GM23338 (cell line): ENCODE measurements around the gene COPE. TPM values are rescaled to one million over a fixed set of nuclear protein-coding genes. Genes with fewer than 3 reads are reported as not detected.

ENCODE experiments used
- ATAC-seq: fragments of 200-7000 bp; cut with Tn5 transposase; 3 replicates; pipeline ENCODE4 v1.9.1; 2020
- DNase-seq: peaks from one replicate; pipeline ENCODE4 v3.0.0-alpha.2; 2015; ENCODE audit warnings: low spot score
- H2AFZ ChIP-seq: fragments of 200-600 bp; sonication (generic); 2 replicates; pipeline ENCODE4 v1.8.0; 2016; ENCODE audit warnings: antibody characterized with exemption, mild to moderate bottlenecking, moderate library complexity
- H3F3A ChIP-seq: fragments of 200-600 bp; sonication (generic); replicated peaks from 2 replicates; pipeline ENCODE4 v1.8.0; 2017; ENCODE audit warnings: antibody characterized with exemption, mixed run types, low read depth
- H3K27ac ChIP-seq: fragments of 200-600 bp; sonication (generic); 2 replicates; pipeline ENCODE4 v1.6.1; 2016; ENCODE audit warnings: low read depth
- H3K27me3 ChIP-seq: fragments of 200-600 bp; sonication (generic); 2 replicates; pipeline ENCODE4 v1.8.0; 2016; ENCODE audit warnings: mild to moderate bottlenecking, mixed run types, moderate library complexity; ENCODE audit not compliant: insufficient read depth
- H3K36me3 ChIP-seq: fragments of 200-600 bp; sonication (generic); 2 replicates; pipeline ENCODE4 v1.8.0; 2016; ENCODE audit warnings: mild to moderate bottlenecking; ENCODE audit not compliant: insufficient read depth
- H3K4me1 ChIP-seq: fragments of 200-600 bp; sonication (generic); 2 replicates; pipeline ENCODE4 v1.8.0; 2016; ENCODE audit warnings: mild to moderate bottlenecking, moderate library complexity; ENCODE audit not compliant: insufficient read depth
- H3K4me2 ChIP-seq: fragments of 200-600 bp; sonication (generic); 2 replicates; pipeline ENCODE4 v1.7.1; 2017; ENCODE audit warnings: mixed run types
- H3K4me3 ChIP-seq: fragments of 200-600 bp; sonication (generic); 2 replicates; pipeline ENCODE4 v1.6.1; 2016; ENCODE audit warnings: mixed run types
- H3K79me2 ChIP-seq: fragments of 200-600 bp; sonication (generic); replicated peaks from 2 replicates; pipeline ENCODE4 v1.8.0; 2017; ENCODE audit warnings: mild to moderate bottlenecking; ENCODE audit not compliant: insufficient read depth
- H3K9me2 ChIP-seq: fragments of 200-600 bp; sonication (generic); 2 replicates; pipeline ENCODE4 v1.8.0; 2017; ENCODE audit not compliant: insufficient read depth
- H4K20me1 ChIP-seq: fragments of 200-600 bp; sonication (generic); replicated peaks from 2 replicates; pipeline ENCODE4 v1.8.0; 2017; ENCODE audit warnings: mild to moderate bottlenecking; ENCODE audit not compliant: insufficient read depth
- H3K27ac Mint-ChIP-seq: 2 replicates; pipeline ENCODE4 v1.8.0; 2020; ENCODE audit warnings: inconsistent platforms, mild to moderate bottlenecking, moderate library complexity, mixed read lengths
- H3K27me3 Mint-ChIP-seq: 3 replicates; pipeline ENCODE4 v1.8.0; 2022; ENCODE audit warnings: low read depth, mild to moderate bottlenecking, moderate library complexity, mixed read lengths, inconsistent platforms; ENCODE audit not compliant: insufficient read depth, poor library complexity
- H3K36me3 Mint-ChIP-seq: 3 replicates; pipeline ENCODE4 v1.8.0; 2021; ENCODE audit warnings: low read depth, mild to moderate bottlenecking, inconsistent platforms, moderate library complexity, mixed read lengths
- H3K4me1 Mint-ChIP-seq: 3 replicates; pipeline ENCODE4 v1.8.0; 2020; ENCODE audit warnings: mild to moderate bottlenecking, inconsistent platforms, mixed read lengths
- H3K4me3 Mint-ChIP-seq: 3 replicates; pipeline ENCODE4 v1.8.0; 2021; ENCODE audit warnings: moderate library complexity, mild to moderate bottlenecking, inconsistent platforms, mixed read lengths
- H3K9me3 Mint-ChIP-seq: 3 replicates; pipeline ENCODE4 v1.8.0; 2020; ENCODE audit warnings: moderate library complexity, mild to moderate bottlenecking, inconsistent platforms, mixed read lengths
- EZH2phosphoT487 ChIP-seq: fragments of 200-600 bp; sonication (generic); IDR thresholded peaks from one replicate; pipeline ENCODE4 v1.8.1; 2018; ENCODE audit warnings: antibody characterized with exemption; ENCODE audit not compliant: unreplicated experiment
- NANOG ChIP-seq: IDR thresholded peaks from 2 replicates; pipeline ENCODE4 v1.6.1; 2016; ENCODE audit warnings: antibody characterized with exemption, borderline replicate concordance
- POLR2AphosphoS5 ChIP-seq: IDR thresholded peaks from 2 replicates; pipeline ENCODE4 v1.6.1; 2016; ENCODE audit warnings: antibody characterized with exemption, low read depth
- STAT1 ChIP-seq: IDR thresholded peaks from one replicate; pipeline ENCODE4 v1.6.1; 2016; ENCODE audit warnings: antibody characterized with exemption; ENCODE audit not compliant: unreplicated experiment
- ZNF114 ChIP-seq: fragments of 250-450 bp; sonication (Bioruptor Pico); IDR thresholded peaks from 2 replicates; pipeline ENCODE4 v1.5.0; 2020; ENCODE audit warnings: mild to moderate bottlenecking, moderate library complexity
- ZNF331 ChIP-seq: fragments of 250-450 bp; sonication (Bioruptor Pico); IDR thresholded peaks from 2 replicates; pipeline ENCODE4 v1.5.0; 2020; ENCODE audit warnings: low read depth, mild to moderate bottlenecking, moderate library complexity
- polyA plus RNA-seq: library from polyadenylated mRNA; unstranded; fragments of >200 nt; fragmentation: Nextera tagmentation; extraction: Ambion mirVana; gene quantifications from 2 replicates; pipeline ENCODE4 v1.2.1, GENCODE V29; 2016
- total RNA-seq: library from RNA; depleted of rRNA; stranded (reverse); fragments of >200 nt; shearing (Covaris generic); gene quantifications from 2 replicates; pipeline ENCODE4 v1.2.3, GENCODE V29; 2014
- TF ChIP-seq, protein P1 (sequence below): fragments of 250-450 bp; sonication (Bioruptor Pico); IDR thresholded peaks from 2 replicates; pipeline ENCODE4 v1.5.0; 2020; ENCODE audit warnings: mild to moderate bottlenecking, moderate library complexity
- TF ChIP-seq, protein P2 (sequence below): IDR thresholded peaks from one replicate; pipeline ENCODE4 v1.6.1; 2018; ENCODE audit warnings: antibody characterized with exemption; ENCODE audit not compliant: unreplicated experiment
- TF ChIP-seq, protein P3 (sequence below): IDR thresholded peaks from 2 replicates; pipeline ENCODE4 v1.6.1; 2016; ENCODE audit warnings: antibody characterized with exemption

The COPE gene
- total and polyA plus RNA-seq, 2 experiments from 2014 or later = 263 TPM

DNA sequence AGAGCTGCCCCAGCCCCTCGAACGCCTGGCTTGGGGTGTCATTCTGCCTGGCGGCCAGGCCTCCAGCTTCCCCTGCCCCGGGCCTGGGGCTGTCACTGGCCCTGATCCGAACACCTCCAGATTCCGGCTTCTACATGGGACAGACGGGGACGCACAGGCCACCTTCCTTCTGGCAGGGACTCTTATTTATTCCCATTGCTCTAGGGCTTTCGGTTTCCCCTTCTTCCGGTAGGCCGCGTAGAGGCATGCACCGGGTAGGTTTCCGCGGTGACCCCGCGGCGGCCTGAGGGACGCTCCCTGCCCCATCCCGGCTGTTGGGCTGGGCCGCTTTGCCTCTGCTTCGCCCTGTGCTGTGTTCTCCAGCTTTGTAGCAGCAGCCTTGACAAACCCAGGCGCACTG lies 51.4 kb downstream of the COPE start (continued):
- TF ChIP-seq, protein P1, sequence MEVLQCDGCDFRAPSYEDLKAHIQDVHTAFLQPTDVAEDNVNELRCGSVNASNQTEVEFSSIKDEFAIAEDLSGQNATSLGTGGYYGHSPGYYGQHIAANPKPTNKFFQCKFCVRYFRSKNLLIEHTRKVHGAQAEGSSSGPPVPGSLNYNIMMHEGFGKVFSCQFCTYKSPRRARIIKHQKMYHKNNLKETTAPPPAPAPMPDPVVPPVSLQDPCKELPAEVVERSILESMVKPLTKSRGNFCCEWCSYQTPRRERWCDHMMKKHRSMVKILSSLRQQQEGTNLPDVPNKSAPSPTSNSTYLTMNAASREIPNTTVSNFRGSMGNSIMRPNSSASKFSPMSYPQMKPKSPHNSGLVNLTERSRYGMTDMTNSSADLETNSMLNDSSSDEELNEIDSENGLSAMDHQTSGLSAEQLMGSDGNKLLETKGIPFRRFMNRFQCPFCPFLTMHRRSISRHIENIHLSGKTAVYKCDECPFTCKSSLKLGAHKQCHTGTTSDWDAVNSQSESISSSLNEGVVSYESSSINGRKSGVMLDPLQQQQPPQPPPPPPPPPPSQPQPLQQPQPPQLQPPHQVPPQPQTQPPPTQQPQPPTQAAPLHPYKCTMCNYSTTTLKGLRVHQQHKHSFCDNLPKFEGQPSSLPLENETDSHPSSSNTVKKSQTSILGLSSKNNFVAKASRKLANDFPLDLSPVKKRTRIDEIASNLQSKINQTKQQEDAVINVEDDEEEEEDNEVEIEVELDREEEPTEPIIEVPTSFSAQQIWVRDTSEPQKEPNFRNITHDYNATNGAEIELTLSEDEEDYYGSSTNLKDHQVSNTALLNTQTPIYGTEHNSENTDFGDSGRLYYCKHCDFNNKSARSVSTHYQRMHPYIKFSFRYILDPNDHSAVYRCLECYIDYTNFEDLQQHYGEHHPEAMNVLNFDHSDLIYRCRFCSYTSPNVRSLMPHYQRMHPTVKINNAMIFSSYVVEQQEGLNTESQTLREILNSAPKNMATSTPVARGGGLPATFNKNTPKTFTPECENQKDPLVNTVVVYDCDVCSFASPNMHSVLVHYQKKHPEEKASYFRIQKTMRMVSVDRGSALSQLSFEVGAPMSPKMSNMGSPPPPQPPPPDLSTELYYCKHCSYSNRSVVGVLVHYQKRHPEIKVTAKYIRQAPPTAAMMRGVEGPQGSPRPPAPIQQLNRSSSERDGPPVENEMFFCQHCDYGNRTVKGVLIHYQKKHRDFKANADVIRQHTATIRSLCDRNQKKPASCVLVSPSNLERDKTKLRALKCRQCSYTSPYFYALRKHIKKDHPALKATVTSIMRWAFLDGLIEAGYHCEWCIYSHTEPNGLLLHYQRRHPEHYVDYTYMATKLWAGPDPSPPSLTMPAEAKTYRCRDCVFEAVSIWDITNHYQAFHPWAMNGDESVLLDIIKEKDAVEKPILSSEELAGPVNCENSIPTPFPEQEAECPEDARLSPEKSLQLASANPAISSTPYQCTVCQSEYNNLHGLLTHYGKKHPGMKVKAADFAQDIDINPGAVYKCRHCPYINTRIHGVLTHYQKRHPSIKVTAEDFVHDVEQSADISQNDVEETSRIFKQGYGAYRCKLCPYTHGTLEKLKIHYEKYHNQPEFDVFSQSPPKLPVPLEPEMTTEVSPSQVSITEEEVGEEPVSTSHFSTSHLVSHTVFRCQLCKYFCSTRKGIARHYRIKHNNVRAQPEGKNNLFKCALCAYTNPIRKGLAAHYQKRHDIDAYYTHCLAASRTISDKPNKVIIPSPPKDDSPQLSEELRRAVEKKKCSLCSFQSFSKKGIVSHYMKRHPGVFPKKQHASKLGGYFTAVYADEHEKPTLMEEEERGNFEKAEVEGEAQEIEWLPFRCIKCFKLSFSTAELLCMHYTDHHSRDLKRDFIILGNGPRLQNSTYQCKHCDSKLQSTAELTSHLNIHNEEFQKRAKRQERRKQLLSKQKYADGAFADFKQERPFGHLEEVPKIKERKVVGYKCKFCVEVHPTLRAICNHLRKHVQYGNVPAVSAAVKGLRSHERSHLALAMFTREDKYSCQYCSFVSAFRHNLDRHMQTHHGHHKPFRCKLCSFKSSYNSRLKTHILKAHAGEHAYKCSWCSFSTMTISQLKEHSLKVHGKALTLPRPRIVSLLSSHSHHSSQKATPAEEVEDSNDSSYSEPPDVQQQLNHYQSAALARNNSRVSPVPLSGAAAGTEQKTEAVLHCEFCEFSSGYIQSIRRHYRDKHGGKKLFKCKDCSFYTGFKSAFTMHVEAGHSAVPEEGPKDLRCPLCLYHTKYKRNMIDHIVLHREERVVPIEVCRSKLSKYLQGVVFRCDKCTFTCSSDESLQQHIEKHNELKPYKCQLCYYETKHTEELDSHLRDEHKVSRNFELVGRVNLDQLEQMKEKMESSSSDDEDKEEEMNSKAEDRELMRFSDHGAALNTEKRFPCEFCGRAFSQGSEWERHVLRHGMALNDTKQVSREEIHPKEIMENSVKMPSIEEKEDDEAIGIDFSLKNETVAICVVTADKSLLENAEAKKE = no peak
- no peak for TF ChIP-seq ZNF331

DNA sequence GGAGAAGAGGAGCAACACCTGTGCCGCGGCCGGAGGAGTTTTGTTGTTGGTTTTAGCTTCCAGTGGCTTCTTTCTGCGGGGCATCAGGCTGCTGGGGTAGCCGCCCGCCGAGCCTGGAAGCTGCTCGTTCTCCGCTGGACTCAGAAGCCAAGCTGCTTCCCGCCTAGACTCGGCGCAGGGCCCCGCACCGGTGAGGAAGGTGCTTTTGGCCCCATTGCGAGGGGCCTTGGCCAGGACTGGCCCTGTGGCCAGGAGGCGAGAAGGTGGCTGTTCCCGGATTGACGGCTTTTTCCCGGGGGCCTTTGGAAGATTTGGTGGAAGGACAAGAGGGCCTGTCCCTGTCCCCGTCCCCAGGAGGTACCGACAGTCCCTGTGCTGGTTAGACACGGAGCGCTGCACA lies 52.0 kb downstream of the COPE start:
- H3K4me3 ChIP-seq = no peak overlapping the region
- H3K27ac ChIP-seq = no peak overlapping the region
- H3K27me3 ChIP-seq = peaks cover 31% of the 10 kb centered on the region
- H3K36me3 ChIP-seq = peaks cover 7% of the 10 kb centered on the region; the same call in 1 of the 2 replicates
- ATAC-seq = no peak
- peaks cover 5% of the 10 kb centered on the region; the same call in 1 of the 2 replicates for H3K4me1 ChIP-seq
- peaks cover 23% of the 10 kb centered on the region for H3K27me3 Mint-ChIP-seq
- no peak overlapping the region for H3K4me3 Mint-ChIP-seq
- no peaks in the 10 kb centered on the region; the same call in 2 of the 3 replicates for H3K9me3 Mint-ChIP-seq
- H3F3A ChIP-seq = peaks cover 31% of the 10 kb centered on the region
- H4K20me1 ChIP-seq = peaks cover 14% of the 10 kb centered on the region
- no peak overlapping the region for H3K4me2 ChIP-seq
- H3K27ac Mint-ChIP-seq = no peak overlapping the region
- H3K4me1 Mint-ChIP-seq = peaks cover 9% of the 10 kb centered on the region; the same call in 2 of the 3 replicates
- no peaks in the 10 kb centered on the region for H3K79me2 ChIP-seq
- no peak overlapping the region for H2AFZ ChIP-seq
- H3K36me3 Mint-ChIP-seq = peaks cover 43% of the 10 kb centered on the region
- H3K9me2 ChIP-seq = no peaks in the 10 kb centered on the region
- DNase-seq = no peak
- TF ChIP-seq, protein P2, sequence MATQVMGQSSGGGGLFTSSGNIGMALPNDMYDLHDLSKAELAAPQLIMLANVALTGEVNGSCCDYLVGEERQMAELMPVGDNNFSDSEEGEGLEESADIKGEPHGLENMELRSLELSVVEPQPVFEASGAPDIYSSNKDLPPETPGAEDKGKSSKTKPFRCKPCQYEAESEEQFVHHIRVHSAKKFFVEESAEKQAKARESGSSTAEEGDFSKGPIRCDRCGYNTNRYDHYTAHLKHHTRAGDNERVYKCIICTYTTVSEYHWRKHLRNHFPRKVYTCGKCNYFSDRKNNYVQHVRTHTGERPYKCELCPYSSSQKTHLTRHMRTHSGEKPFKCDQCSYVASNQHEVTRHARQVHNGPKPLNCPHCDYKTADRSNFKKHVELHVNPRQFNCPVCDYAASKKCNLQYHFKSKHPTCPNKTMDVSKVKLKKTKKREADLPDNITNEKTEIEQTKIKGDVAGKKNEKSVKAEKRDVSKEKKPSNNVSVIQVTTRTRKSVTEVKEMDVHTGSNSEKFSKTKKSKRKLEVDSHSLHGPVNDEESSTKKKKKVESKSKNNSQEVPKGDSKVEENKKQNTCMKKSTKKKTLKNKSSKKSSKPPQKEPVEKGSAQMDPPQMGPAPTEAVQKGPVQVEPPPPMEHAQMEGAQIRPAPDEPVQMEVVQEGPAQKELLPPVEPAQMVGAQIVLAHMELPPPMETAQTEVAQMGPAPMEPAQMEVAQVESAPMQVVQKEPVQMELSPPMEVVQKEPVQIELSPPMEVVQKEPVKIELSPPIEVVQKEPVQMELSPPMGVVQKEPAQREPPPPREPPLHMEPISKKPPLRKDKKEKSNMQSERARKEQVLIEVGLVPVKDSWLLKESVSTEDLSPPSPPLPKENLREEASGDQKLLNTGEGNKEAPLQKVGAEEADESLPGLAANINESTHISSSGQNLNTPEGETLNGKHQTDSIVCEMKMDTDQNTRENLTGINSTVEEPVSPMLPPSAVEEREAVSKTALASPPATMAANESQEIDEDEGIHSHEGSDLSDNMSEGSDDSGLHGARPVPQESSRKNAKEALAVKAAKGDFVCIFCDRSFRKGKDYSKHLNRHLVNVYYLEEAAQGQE = no peak
- TF ChIP-seq STAT1 = no peak
- TF ChIP-seq EZH2phosphoT487 = no peak
- no peak for TF ChIP-seq POLR2AphosphoS5
- TF ChIP-seq, protein P3, sequence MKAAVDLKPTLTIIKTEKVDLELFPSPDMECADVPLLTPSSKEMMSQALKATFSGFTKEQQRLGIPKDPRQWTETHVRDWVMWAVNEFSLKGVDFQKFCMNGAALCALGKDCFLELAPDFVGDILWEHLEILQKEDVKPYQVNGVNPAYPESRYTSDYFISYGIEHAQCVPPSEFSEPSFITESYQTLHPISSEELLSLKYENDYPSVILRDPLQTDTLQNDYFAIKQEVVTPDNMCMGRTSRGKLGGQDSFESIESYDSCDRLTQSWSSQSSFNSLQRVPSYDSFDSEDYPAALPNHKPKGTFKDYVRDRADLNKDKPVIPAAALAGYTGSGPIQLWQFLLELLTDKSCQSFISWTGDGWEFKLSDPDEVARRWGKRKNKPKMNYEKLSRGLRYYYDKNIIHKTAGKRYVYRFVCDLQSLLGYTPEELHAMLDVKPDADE = no peak
- TF ChIP-seq ZNF114 (CRISPR knock-in tag) = no peak
- TF ChIP-seq NANOG = no peak
